HCT116 (cell line): Measurements from ENCODE around the gene SIGLEC11. TPM values are rescaled to one million over a fixed set of nuclear protein-coding genes. Genes with fewer than 3 reads are reported as not detected.

ENCODE experiments used
- ATAC-seq: fragments of 200-7000 bp; cut with Tn5 transposase; 2 replicates; pipeline ENCODE4 v1.9.1; 2020; ENCODE audit warnings: mild to moderate bottlenecking, moderate library complexity
- BruUV-seq: library from RNA; stranded (reverse); fragments of 400-500 nt; replicated peaks from 2 replicates; lab custom pipeline; 2021; lab: Mats Ljungman, UMichigan
- CTCF ChIA-PET: fragments of 300-600 bp; sonication (Branson Sonifier 250); formaldehyde crosslinking; loops from one replicate; lab custom pipeline; 2021; ENCODE audit warnings: antibody characterized with exemption; lab: Charles Lee
- POLR2A ChIA-PET: fragments of 300-600, 350-600 bp; sonication (Branson Sonifier 250); formaldehyde crosslinking; loops from one replicate; lab custom pipeline; 2021; ENCODE audit warnings: antibody characterized with exemption; lab: Charles Lee
- RAD21 ChIA-PET, 2 experiments: fragments of 300-600 bp; sonication (Branson Sonifier 250); formaldehyde crosslinking; loops; one replicate each; lab custom pipeline; 2023; ENCODE audit warnings: low total read pairs in 2 of 2; ENCODE audit not compliant: uncharacterized antibody in 2 of 2, unreplicated experiment in 2 of 2, low non-redundant PET in 1 of 2; lab: Charles Lee
- DNase-seq: peaks from one replicate; pipeline ENCODE4 v3.0.0-alpha.2; 2010; ENCODE audit warnings: low read depth, low spot score
- H2AFZ ChIP-seq: fragments of 200-600 bp; shearing (Covaris generic), sonication (generic); 2 replicates; pipeline ENCODE4 v1.6.1; 2017; ENCODE audit warnings: low read depth, mixed run types, mixed read lengths, antibody characterized with exemption, low read length; ENCODE audit not compliant: poor library complexity, severe bottlenecking
- H3K27ac ChIP-seq: 2 replicates; pipeline ENCODE4 v1.5.1; 2012; ENCODE audit warnings: low read depth, low read length
- H3K27me3 ChIP-seq: fragments of 200-600 bp; sonication (generic); 2 replicates; pipeline ENCODE4 v1.6.1; 2016; ENCODE audit warnings: mixed run types, low read length, mixed read lengths; ENCODE audit not compliant: insufficient read depth
- H3K36me3 ChIP-seq, 2 experiments: fragments of 200-500 bp in 1 of 2; fragments of 200-600 bp in 1 of 2; sonication (Bioruptor generic) in 1 of 2; sonication (generic) in 1 of 2; 2 replicates each; pipeline versions ENCODE4 v1.5.1 to v1.6.1; 2014 to 2016; ENCODE audit warnings: low read length in 2 of 2, inconsistent platforms in 1 of 2, mixed read lengths in 1 of 2, mixed run types in 1 of 2; ENCODE audit not compliant: insufficient read depth in 2 of 2, control insufficient read depth in 1 of 2
- H3K4me1 ChIP-seq, 2 experiments: fragments of 200-600 bp in 1 of 2; sonication (generic) in 1 of 2; 2 replicates each; pipeline versions ENCODE4 v1.5.1 to v1.6.1; 2012 to 2017; ENCODE audit warnings: low read length in 2 of 2, inconsistent platforms in 1 of 2, mild to moderate bottlenecking in 1 of 2, mixed read lengths in 1 of 2, mixed run types in 1 of 2, moderate library complexity in 1 of 2; ENCODE audit not compliant: insufficient read depth in 2 of 2, control insufficient read depth in 1 of 2
- H3K4me2 ChIP-seq: fragments of 200-600 bp; sonication (generic); 2 replicates; pipeline ENCODE4 v1.6.1; 2017; ENCODE audit warnings: mixed run types, low read length, mixed read lengths
- H3K4me3 ChIP-seq, 2 experiments: fragments of 200-600 bp in 1 of 2; sonication (generic) in 1 of 2; replicated peaks in 1 of 2; 2 replicates each; pipeline ENCODE4 v1.5.1; 2011 to 2016; ENCODE audit warnings: low read length in 2 of 2, control low read depth in 1 of 2, low read depth in 1 of 2, mild to moderate bottlenecking in 1 of 2, mixed read lengths in 1 of 2, mixed run types in 1 of 2
- H3K79me2 ChIP-seq: fragments of 200-600 bp; sonication (generic); 2 replicates; pipeline ENCODE4 v1.6.1; 2017; ENCODE audit warnings: mild to moderate bottlenecking, mixed run types, low read length, moderate library complexity, mixed read lengths; ENCODE audit not compliant: insufficient read depth
- H3K9ac ChIP-seq: fragments of 200-600 bp; sonication (generic); 2 replicates; pipeline ENCODE4 v1.6.1; 2016; ENCODE audit warnings: low read length, mixed read lengths
- H3K9me2 ChIP-seq: fragments of 200-600 bp; sonication (generic), shearing (Covaris generic); 2 replicates; pipeline ENCODE4 v1.6.1; 2017; ENCODE audit warnings: mixed run types, mild to moderate bottlenecking, moderate library complexity; ENCODE audit not compliant: insufficient read depth
- H3K9me3 ChIP-seq, 2 experiments: fragments of 200-500 bp in 1 of 2; fragments of 200-600 bp in 1 of 2; sonication (Bioruptor generic) in 1 of 2; sonication (generic) in 1 of 2; 2 replicates each; pipeline ENCODE4 v1.6.1; 2014 to 2017; ENCODE audit warnings: low read length in 2 of 2, mixed read lengths in 2 of 2, inconsistent platforms in 1 of 2, low read depth in 1 of 2, mild to moderate bottlenecking in 1 of 2, mixed run types in 1 of 2, moderate library complexity in 1 of 2; ENCODE audit not compliant: control insufficient read depth in 1 of 2, insufficient read depth in 1 of 2
- H4K20me1 ChIP-seq: fragments of 200-600 bp; sonication (generic), shearing (Covaris generic); 2 replicates; pipeline ENCODE4 v1.6.1; 2017; ENCODE audit warnings: mixed run types, mild to moderate bottlenecking, moderate library complexity; ENCODE audit not compliant: insufficient read depth
- ATF3 ChIP-seq: IDR thresholded peaks from 2 replicates; pipeline ENCODE4 v1.6.1; 2012
- CEBPB ChIP-seq: IDR thresholded peaks from 2 replicates; pipeline ENCODE4 v1.6.1; 2012; ENCODE audit warnings: low read depth
- CTCF ChIP-seq, 3 experiments: fragments of 200-600 bp in 1 of 3; sonication (generic) in 1 of 3; IDR thresholded peaks in 2 of 3; conservative IDR thresholded peaks in 1 of 3; 2 replicates each; pipeline ENCODE4 v1.5.1; 2012 to 2017; ENCODE audit warnings: low read depth in 2 of 3, low read length in 2 of 3, antibody characterized with exemption in 1 of 3, borderline replicate concordance in 1 of 3, control low read depth in 1 of 3, mild to moderate bottlenecking in 1 of 3, mixed read lengths in 1 of 3, mixed run types in 1 of 3, moderate library complexity in 1 of 3; ENCODE audit not compliant: insufficient read depth in 1 of 3
- EGR1 ChIP-seq: IDR thresholded peaks from 2 replicates; pipeline ENCODE4 v1.6.1; 2012; ENCODE audit warnings: low read depth
- ELF1 ChIP-seq: IDR thresholded peaks from 2 replicates; pipeline ENCODE4 v1.6.1; 2012; ENCODE audit warnings: low read depth, borderline replicate concordance
- EZH2 ChIP-seq: fragments of 200-600 bp; sonication (generic); IDR thresholded peaks from 2 replicates; pipeline ENCODE4 v1.6.1; 2017; ENCODE audit warnings: antibody characterized with exemption, mixed run types
- EZH2phosphoT487 ChIP-seq: fragments of 200-600 bp; IDR thresholded peaks from 2 replicates; pipeline ENCODE4 v1.6.1; 2018; ENCODE audit warnings: antibody characterized with exemption, borderline replicate concordance
- FOSL1 ChIP-seq: IDR thresholded peaks from 2 replicates; pipeline ENCODE4 v1.6.1; 2012; ENCODE audit warnings: low read depth
- JUND ChIP-seq: IDR thresholded peaks from 2 replicates; pipeline ENCODE4 v1.6.1; 2012
- MAX ChIP-seq: IDR thresholded peaks from 2 replicates; pipeline ENCODE4 v1.6.1; 2012
- POLR2AphosphoS5 ChIP-seq: IDR thresholded peaks from 2 replicates; pipeline ENCODE4 v1.6.1; 2011; ENCODE audit warnings: mild to moderate bottlenecking, low read depth, low read length, moderate library complexity
- RAD21 ChIP-seq: IDR thresholded peaks from 2 replicates; pipeline ENCODE4 v1.6.1; 2012; ENCODE audit warnings: low read depth, mild to moderate bottlenecking
- REST ChIP-seq: IDR thresholded peaks from 2 replicates; pipeline ENCODE4 v1.6.1; 2012; ENCODE audit warnings: low read depth
- SIN3A ChIP-seq: IDR thresholded peaks from 2 replicates; pipeline ENCODE4 v1.6.1; 2012; ENCODE audit warnings: low read depth
- SP1 ChIP-seq: IDR thresholded peaks from 2 replicates; pipeline ENCODE4 v1.6.1; 2012; ENCODE audit warnings: low read depth
- TCF7L2 ChIP-seq: IDR thresholded peaks from 2 replicates; pipeline ENCODE4 v1.7.0; 2011; ENCODE audit warnings: borderline replicate concordance, inconsistent platforms; ENCODE audit not compliant: insufficient read depth, insufficient read length; ENCODE audit errors: extremely low read depth
- YY1 ChIP-seq: IDR thresholded peaks from 2 replicates; pipeline ENCODE4 v1.6.1; 2011; ENCODE audit warnings: low read length, low read depth, moderate library complexity, mild to moderate bottlenecking; ENCODE audit not compliant: insufficient replicate concordance; ENCODE audit errors: extremely low read depth
- ZBTB33 ChIP-seq: IDR thresholded peaks from 2 replicates; pipeline ENCODE4 v1.6.1; 2011; ENCODE audit warnings: mild to moderate bottlenecking, low read length, moderate library complexity; ENCODE audit not compliant: insufficient replicate concordance; ENCODE audit errors: extremely low read depth
- ZNF274 ChIP-seq: fragments of 200-500 bp; sonication (Bioruptor generic); IDR thresholded peaks from 2 replicates; pipeline ENCODE4 v1.6.1; 2014; ENCODE audit warnings: mild to moderate bottlenecking, low read depth, low read length, inconsistent platforms
- intact Hi-C: fragments of 100-400 bp; cut with micrococcal nuclease; formaldehyde crosslinking; loops from 2 replicates; pipeline ENCODE4 v1.10.0; 2022
- total RNA-seq: library from RNA; stranded (reverse); gene quantifications from one replicate; pipeline ENCODE4 v1.2.1, GENCODE V29; 2021; ENCODE audit not compliant: unreplicated experiment

Gene SIGLEC11
- total RNA-seq, 1 experiment from 2014 or later: not detected

- DNase-seq (no peak), ATAC-seq (no peak)
- H3K9me2 ChIP-seq: no peaks in the 10 kb centered on the region
- H3K9me3 ChIP-seq: no peaks in the 10 kb centered on the region
- no TSS peak for BruUV-seq
- ChIA-PET CTCF (no interaction called here), RAD21 (no interaction called here), POLR2A (interaction anchor here (1.3 kb wide), 1 partner anchor 25 kb away, joined by 4 read pairs; the partner anchor contains the start of genes ATF5 and NUP62)
- H3K9ac ChIP-seq: no peak overlapping the region
- H3K79me2 ChIP-seq: no peaks in the 10 kb centered on the region
- no peak overlapping the region for H3K4me2 ChIP-seq
- no peaks in the 10 kb centered on the region for H4K20me1 ChIP-seq
- H3K27ac ChIP-seq: no peak overlapping the region
- intact Hi-C loops: no loop called here
- H2AFZ ChIP-seq: no peak overlapping the region
- no peaks in the 10 kb centered on the region for H3K36me3 ChIP-seq
- no peaks in the 10 kb centered on the region for H3K27me3 ChIP-seq
- H3K4me3 ChIP-seq: no peak overlapping the region
- 0 out of 4 replicates have a peak, but pooled peaks cover 0 to 7% of the 10 kb centered on the region in 2 experiments for H3K4me1 ChIP-seq
- TF ChIP-seq ELF1 (no peak), MAX (no peak), YY1 (no peak), TCF7L2 (no peak), EZH2phosphoT487 (no peak), EZH2 (no peak), FOSL1 (no peak), ZBTB33 (no peak), EGR1 (no peak), CEBPB (no peak), SIN3A (no peak), POLR2AphosphoS5 (no peak), ATF3 (no peak), ZNF274 (no peak), JUND (no peak), REST (no peak), CTCF (IDR thresholded peaks at IDR 0.05 in 2 of 3, conservative IDR thresholded peaks at IDR 0.05 in 1 of 3; ENCODE audit: borderline replicate concordance in 1 of 3, insufficient read depth in 1 of 3, low read depth in 2 of 3, low read length in 2 of 3) (no peak), SP1 (no peak), RAD21 (no peak)
These were observed 6.7 kb downstream of the SIGLEC11 start for GRCh38 chr19:49954092-49954829.
